H1 (cell line): ENCODE data around the gene SGCD. TPM values are rescaled to one million over a fixed set of nuclear protein-coding genes. Genes with fewer than 3 reads are reported as not detected.

Source experiments
- SAP30 ChIP-seq: fragments of 300-600 bp; sonication (generic); IDR thresholded peaks from 2 replicates; pipeline ENCODE4 v1.7.1; 2012; ENCODE audit warnings: low read length, moderate library complexity, mild to moderate bottlenecking, inconsistent platforms; ENCODE audit not compliant: insufficient read depth, insufficient replicate concordance
- polyA plus RNA-seq, 7 experiments: library from polyadenylated mRNA; depleted of rRNA in 3 of 7; stranded (reverse) in 5 of 7; unstranded in 2 of 7; fragments of >200 nt in 5 of 7; fragments of 200-250 nt in 2 of 7; gene quantifications; 1 replicate in 5 of 7; 2 replicates in 1 of 7; 4 replicates in 1 of 7; pipeline versions ENCODE4 v1.2.1 to v1.2.3, GENCODE V29; 2011 to 2013; ENCODE audit warnings: missing spikeins in 2 of 7, mixed read lengths in 2 of 7
- total RNA-seq: library from RNA; stranded (reverse); fragmentation: NEBNext Ultra II Directional; extraction: Animal tissue kit (Norgen Biotek cat#: 25700); gene quantifications from 2 replicates; pipeline ENCODE4 v1.2.1, GENCODE V29; 2021
- TF ChIP-seq, protein P1 (sequence below): fragments of 300-600 bp; sonication (generic); IDR thresholded peaks from 2 replicates; pipeline ENCODE4 v1.7.1; 2012; ENCODE audit warnings: low read length, moderate library complexity, mild to moderate bottlenecking, inconsistent platforms; ENCODE audit not compliant: insufficient replicate concordance

The SGCD gene
- total and polyA plus RNA-seq, 2 of the 8 experiments (the other 6 are each of a cell fraction or from before 2014, with no cell fraction given): 0.04 to 0.08 TPM

DNA sequence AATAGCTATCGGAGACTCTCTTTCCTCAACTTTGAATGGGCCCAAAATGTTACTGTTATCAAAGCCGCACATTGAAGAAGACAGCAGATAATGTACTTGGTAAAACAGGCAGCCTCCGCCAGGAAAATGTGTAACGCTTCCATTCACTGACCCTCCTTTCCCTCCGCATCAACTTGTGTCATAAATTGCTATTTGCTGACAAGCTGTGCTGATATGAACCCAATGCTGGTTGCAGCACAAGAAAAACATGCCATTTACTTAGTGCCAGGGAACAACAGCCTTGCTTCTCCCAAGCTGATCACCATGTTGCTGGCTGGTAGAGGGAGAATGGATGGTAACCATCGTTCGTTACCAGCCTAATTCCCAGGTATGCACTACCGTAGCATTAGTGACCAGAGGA, 360.6 kb downstream of the SGCD start (continued):
- TF ChIP-seq, protein P1, sequence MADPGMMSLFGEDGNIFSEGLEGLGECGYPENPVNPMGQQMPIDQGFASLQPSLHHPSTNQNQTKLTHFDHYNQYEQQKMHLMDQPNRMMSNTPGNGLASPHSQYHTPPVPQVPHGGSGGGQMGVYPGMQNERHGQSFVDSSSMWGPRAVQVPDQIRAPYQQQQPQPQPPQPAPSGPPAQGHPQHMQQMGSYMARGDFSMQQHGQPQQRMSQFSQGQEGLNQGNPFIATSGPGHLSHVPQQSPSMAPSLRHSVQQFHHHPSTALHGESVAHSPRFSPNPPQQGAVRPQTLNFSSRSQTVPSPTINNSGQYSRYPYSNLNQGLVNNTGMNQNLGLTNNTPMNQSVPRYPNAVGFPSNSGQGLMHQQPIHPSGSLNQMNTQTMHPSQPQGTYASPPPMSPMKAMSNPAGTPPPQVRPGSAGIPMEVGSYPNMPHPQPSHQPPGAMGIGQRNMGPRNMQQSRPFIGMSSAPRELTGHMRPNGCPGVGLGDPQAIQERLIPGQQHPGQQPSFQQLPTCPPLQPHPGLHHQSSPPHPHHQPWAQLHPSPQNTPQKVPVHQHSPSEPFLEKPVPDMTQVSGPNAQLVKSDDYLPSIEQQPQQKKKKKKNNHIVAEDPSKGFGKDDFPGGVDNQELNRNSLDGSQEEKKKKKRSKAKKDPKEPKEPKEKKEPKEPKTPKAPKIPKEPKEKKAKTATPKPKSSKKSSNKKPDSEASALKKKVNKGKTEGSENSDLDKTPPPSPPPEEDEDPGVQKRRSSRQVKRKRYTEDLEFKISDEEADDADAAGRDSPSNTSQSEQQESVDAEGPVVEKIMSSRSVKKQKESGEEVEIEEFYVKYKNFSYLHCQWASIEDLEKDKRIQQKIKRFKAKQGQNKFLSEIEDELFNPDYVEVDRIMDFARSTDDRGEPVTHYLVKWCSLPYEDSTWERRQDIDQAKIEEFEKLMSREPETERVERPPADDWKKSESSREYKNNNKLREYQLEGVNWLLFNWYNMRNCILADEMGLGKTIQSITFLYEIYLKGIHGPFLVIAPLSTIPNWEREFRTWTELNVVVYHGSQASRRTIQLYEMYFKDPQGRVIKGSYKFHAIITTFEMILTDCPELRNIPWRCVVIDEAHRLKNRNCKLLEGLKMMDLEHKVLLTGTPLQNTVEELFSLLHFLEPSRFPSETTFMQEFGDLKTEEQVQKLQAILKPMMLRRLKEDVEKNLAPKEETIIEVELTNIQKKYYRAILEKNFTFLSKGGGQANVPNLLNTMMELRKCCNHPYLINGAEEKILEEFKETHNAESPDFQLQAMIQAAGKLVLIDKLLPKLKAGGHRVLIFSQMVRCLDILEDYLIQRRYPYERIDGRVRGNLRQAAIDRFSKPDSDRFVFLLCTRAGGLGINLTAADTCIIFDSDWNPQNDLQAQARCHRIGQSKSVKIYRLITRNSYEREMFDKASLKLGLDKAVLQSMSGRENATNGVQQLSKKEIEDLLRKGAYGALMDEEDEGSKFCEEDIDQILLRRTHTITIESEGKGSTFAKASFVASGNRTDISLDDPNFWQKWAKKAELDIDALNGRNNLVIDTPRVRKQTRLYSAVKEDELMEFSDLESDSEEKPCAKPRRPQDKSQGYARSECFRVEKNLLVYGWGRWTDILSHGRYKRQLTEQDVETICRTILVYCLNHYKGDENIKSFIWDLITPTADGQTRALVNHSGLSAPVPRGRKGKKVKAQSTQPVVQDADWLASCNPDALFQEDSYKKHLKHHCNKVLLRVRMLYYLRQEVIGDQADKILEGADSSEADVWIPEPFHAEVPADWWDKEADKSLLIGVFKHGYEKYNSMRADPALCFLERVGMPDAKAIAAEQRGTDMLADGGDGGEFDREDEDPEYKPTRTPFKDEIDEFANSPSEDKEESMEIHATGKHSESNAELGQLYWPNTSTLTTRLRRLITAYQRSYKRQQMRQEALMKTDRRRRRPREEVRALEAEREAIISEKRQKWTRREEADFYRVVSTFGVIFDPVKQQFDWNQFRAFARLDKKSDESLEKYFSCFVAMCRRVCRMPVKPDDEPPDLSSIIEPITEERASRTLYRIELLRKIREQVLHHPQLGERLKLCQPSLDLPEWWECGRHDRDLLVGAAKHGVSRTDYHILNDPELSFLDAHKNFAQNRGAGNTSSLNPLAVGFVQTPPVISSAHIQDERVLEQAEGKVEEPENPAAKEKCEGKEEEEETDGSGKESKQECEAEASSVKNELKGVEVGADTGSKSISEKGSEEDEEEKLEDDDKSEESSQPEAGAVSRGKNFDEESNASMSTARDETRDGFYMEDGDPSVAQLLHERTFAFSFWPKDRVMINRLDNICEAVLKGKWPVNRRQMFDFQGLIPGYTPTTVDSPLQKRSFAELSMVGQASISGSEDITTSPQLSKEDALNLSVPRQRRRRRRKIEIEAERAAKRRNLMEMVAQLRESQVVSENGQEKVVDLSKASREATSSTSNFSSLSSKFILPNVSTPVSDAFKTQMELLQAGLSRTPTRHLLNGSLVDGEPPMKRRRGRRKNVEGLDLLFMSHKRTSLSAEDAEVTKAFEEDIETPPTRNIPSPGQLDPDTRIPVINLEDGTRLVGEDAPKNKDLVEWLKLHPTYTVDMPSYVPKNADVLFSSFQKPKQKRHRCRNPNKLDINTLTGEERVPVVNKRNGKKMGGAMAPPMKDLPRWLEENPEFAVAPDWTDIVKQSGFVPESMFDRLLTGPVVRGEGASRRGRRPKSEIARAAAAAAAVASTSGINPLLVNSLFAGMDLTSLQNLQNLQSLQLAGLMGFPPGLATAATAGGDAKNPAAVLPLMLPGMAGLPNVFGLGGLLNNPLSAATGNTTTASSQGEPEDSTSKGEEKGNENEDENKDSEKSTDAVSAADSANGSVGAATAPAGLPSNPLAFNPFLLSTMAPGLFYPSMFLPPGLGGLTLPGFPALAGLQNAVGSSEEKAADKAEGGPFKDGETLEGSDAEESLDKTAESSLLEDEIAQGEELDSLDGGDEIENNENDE: no peak
- no peak for TF ChIP-seq SAP30
- TF ChIP-seq, all 59 proteins: peak for 0
